ENCODE data around the gene KCNJ10. TPM values are rescaled to one million over a fixed set of nuclear protein-coding genes. Genes with fewer than 3 reads are reported as not detected.

Gene KCNJ10
- total and polyA plus RNA-seq, 2 of the 13 experiments (the other 11 are each of a cell fraction or from before 2014, with no cell fraction given), result 4.4 to 10.3 TPM

DNA sequence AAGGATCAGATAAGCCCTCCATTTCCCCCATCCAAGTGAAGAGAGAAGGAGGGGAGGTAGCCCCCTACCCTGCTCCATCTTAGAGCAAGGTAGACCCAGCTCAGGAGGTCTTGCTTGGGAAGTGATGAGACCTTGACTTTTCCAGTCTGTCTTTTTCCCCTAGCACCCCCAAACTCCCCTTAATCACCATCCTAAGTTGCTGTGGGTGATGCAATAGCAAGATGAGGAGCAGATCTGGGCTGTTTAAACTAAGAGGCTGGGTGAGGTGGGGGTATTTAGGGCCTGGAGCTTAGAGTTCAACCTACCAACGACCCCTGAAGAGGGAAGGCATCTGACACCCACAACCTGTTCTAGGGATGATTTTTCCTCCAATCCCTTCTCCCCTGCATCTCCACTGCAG lies 47.3 kb upstream of the KCNJ10 start:
- Histone ChIP-seq H3K4me2 (ENCODE audit: low read depth, low read length) (no peak overlapping the region), H3K27ac (ENCODE audit: extremely low read length, insufficient read depth, low read length) (no peak overlapping the region)
- POLR2A ChIA-PET, result no interaction called here

GRCh38 chr1:160116283-160117147 lies 46.6 kb upstream of the KCNJ10 start:
- Histone ChIP-seq H3K79me2 (ENCODE audit: insufficient read depth, low read length) (no peaks in the 10 kb centered on the region), H3K9ac (ENCODE audit: insufficient read depth, low read depth, low read length) (no peak overlapping the region), H4K20me1 (ENCODE audit: insufficient read depth, low read length) (no peaks in the 10 kb centered on the region), H3K36me3 (replicated peaks in 1 of 2; ENCODE audit: control insufficient read depth in 1 of 2, insufficient read depth in 2 of 2, low read length in 2 of 2) (no peaks in the 10 kb centered on the region), H3K27ac (ENCODE audit: extremely low read length, insufficient read depth, low read length) (no peak overlapping the region), H3K4me2 (ENCODE audit: low read depth, low read length) (no peak overlapping the region; the same call in 1 of the 2 replicates), H3K27me3 (ENCODE audit: control insufficient read depth in 1 of 2, insufficient read depth in 2 of 2, low read length in 2 of 2) (no peaks in the 10 kb centered on the region; a peak in 2 of 5 replicates), H3K4me3 (replicated peaks in 1 of 3; ENCODE audit: insufficient read depth in 1 of 3, low read depth in 2 of 3, low read length in 3 of 3) (no peak overlapping the region), H2AFZ (ENCODE audit: low read length) (no peak overlapping the region), H3K4me1 (ENCODE audit: insufficient read depth, low read length) (peaks cover 68% of the 10 kb centered on the region), H3K9me3 (ENCODE audit: low read length) (no peaks in the 10 kb centered on the region)
- intact Hi-C loops (cut with micrococcal nuclease; ENCODE audit: unreplicated experiment), result no loop called here
- TF ChIP-seq TSC22D2 (CRISPR knock-in tag; IDR thresholded peaks at IDR 0.05; ENCODE audit: borderline replicate concordance) (no peak), ZNF235 (CRISPR knock-in tag; IDR thresholded peaks at IDR 0.05; ENCODE audit: borderline replicate concordance) (no peak), IRX3 (CRISPR knock-in tag; IDR thresholded peaks at IDR 0.05; ENCODE audit: borderline replicate concordance, low read depth) (no peak), ZNF639 (CRISPR knock-in tag; conservative IDR thresholded peaks at IDR 0.05) (no peak)
- ChIA-PET POLR2A (no interaction called here), CTCF (ENCODE audit: low intra/inter-chr PET ratio, low total read pairs) (no interaction called here)
- no TSS peak for BruUV-seq (replicated peaks)
- in situ Hi-C loops (cut with HindIII; ENCODE audit: extremely low pct_ligation_motif_present, low pct_unique_long_range_greater_than_20kb), result no loop called here
- ATAC-seq (no peak), DNase-seq (ENCODE audit: low spot score) (no peak), FAIRE-seq (no peak)
- WGBS (ENCODE audit: low lambda C conversion rate), result 41% methylated on average over 10 of the region's 12 CpGs

More for the DNA sequence above, 47.3 kb upstream of the KCNJ10 start:
- no peak overlapping the region for H3K9ac ChIP-seq (ENCODE audit: insufficient read depth, low read depth, low read length)
- TF ChIP-seq ZNF746 (CRISPR knock-in tag; IDR thresholded peaks at IDR 0.05) (no peak), CEBPB (IDR thresholded peaks at IDR 0.05; ENCODE audit: borderline replicate concordance, low read depth, low read length) (peak; percentile 15; the same call in 1 of the 2 replicates), ZNF326 (CRISPR knock-in tag; IDR thresholded peaks at IDR 0.05; ENCODE audit: borderline replicate concordance) (no peak)
- in situ Hi-C loops (cut with HindIII; ENCODE audit: extremely low pct_ligation_motif_present, low pct_unique_long_range_greater_than_20kb) (no loop called here), intact Hi-C loops (cut with micrococcal nuclease; ENCODE audit: unreplicated experiment) (no loop called here)
- H4K20me1 ChIP-seq (ENCODE audit: insufficient read depth, low read length), result no peaks in the 10 kb centered on the region
- CTCF ChIA-PET (ENCODE audit: low intra/inter-chr PET ratio, low total read pairs), result no interaction called here
- no peaks in the 10 kb centered on the region; a peak in 2 of 5 replicates for H3K27me3 ChIP-seq (ENCODE audit: control insufficient read depth in 1 of 2, insufficient read depth in 2 of 2, low read length in 2 of 2)
- ATAC-seq (no peak), FAIRE-seq (no peak), DNase-seq (ENCODE audit: low spot score) (no peak)
- no TSS peak for BruUV-seq (replicated peaks)
- peaks cover 62% of the 10 kb centered on the region for H3K4me1 ChIP-seq (ENCODE audit: insufficient read depth, low read length)
- no peaks in the 10 kb centered on the region for H3K79me2 ChIP-seq (ENCODE audit: insufficient read depth, low read length)
- H3K4me3 ChIP-seq (replicated peaks in 1 of 3; ENCODE audit: insufficient read depth in 1 of 3, low read depth in 2 of 3, low read length in 3 of 3), result no peak overlapping the region
- no peaks in the 10 kb centered on the region for H3K9me3 ChIP-seq (ENCODE audit: low read length)
- no peaks in the 10 kb centered on the region for H3K36me3 ChIP-seq (replicated peaks in 1 of 2; ENCODE audit: control insufficient read depth in 1 of 2, insufficient read depth in 2 of 2, low read length in 2 of 2)
- no peak overlapping the region for H2AFZ ChIP-seq (ENCODE audit: low read length)
- WGBS (ENCODE audit: low lambda C conversion rate), result 0% methylated on average over 1 of the region's 1 CpG

All from HepG2 (cell line).